CD14-positive monocyte (primary cell): ENCODE data around the gene AGR3. TPM values are rescaled to one million over a fixed set of nuclear protein-coding genes. Genes with fewer than 3 reads are reported as not detected.

Experiments used
- DNase-seq, 3 donors: peaks; one replicate each; pipeline ENCODE4 v3.0.0-alpha.2; 2011 to 2022
- H2AFZ ChIP-seq: 2 replicates; pipeline ENCODE4 v1.6.0; 2012; ENCODE audit warnings: mild to moderate bottlenecking, low read depth, low read length, inconsistent platforms; ENCODE audit not compliant: insufficient read depth, poor library complexity, severe bottlenecking
- H3K27ac ChIP-seq, 2 donors: 1 replicate in 1 of 2; 2 replicates in 1 of 2; pipeline ENCODE4 v1.5.1; 2012 to 2013; ENCODE audit warnings: low read length in 2 of 2, control low read depth in 1 of 2, inconsistent platforms in 1 of 2, low read depth in 1 of 2, mild to moderate bottlenecking in 1 of 2
- H3K27me3 ChIP-seq, 2 donors: one replicate each; pipeline versions ENCODE4 v1.6.0 to v1.6.1; 2011 to 2013; ENCODE audit warnings: low read length in 2 of 2; ENCODE audit not compliant: control insufficient read depth in 2 of 2, insufficient read depth in 2 of 2
- H3K36me3 ChIP-seq, 2 donors: replicated peaks in 1 of 2; 1 replicate in 1 of 2; 2 replicates in 1 of 2; pipeline versions ENCODE4 v1.5.1 to v1.6.1; 2012 to 2013; ENCODE audit warnings: low read length in 2 of 2, control low read depth in 1 of 2, inconsistent platforms in 1 of 2, mild to moderate bottlenecking in 1 of 2; ENCODE audit not compliant: insufficient read depth in 2 of 2, control insufficient read depth in 1 of 2
- H3K4me1 ChIP-seq, 2 donors: 1 replicate in 1 of 2; 2 replicates in 1 of 2; pipeline versions ENCODE4 v1.5.1 to v1.6.1; 2012 to 2013; ENCODE audit warnings: low read length in 2 of 2, control low read depth in 1 of 2, inconsistent platforms in 1 of 2, mild to moderate bottlenecking in 1 of 2, moderate library complexity in 1 of 2; ENCODE audit not compliant: insufficient read depth in 2 of 2, control insufficient read depth in 1 of 2
- H3K4me2 ChIP-seq: replicated peaks from 2 replicates; pipeline ENCODE3; 2012; ENCODE audit warnings: low read length, moderate library complexity, mild to moderate bottlenecking; ENCODE audit not compliant: poor library complexity, severe bottlenecking; ENCODE audit errors: extremely low read depth
- H3K4me3 ChIP-seq, 3 experiments: fragments of 200-600 bp in 1 of 3; sonication (generic) in 1 of 3; replicated peaks in 1 of 3; 1 replicate in 2 of 3; 2 replicates in 1 of 3; pipeline ENCODE4 v1.5.1; 2011 to 2013; ENCODE audit warnings: low read length in 3 of 3, mild to moderate bottlenecking in 3 of 3, control low read depth in 2 of 3, low read depth in 2 of 3, inconsistent platforms in 1 of 3, moderate library complexity in 1 of 3
- H3K79me2 ChIP-seq: 2 replicates; pipeline ENCODE4 v1.6.0; 2012; ENCODE audit warnings: mild to moderate bottlenecking, control low read depth, inconsistent platforms, low read length, moderate library complexity; ENCODE audit not compliant: insufficient read depth
- H3K9ac ChIP-seq: 2 replicates; pipeline ENCODE4 v1.6.0; 2017; ENCODE audit warnings: low read length, mild to moderate bottlenecking; ENCODE audit not compliant: insufficient read depth, poor library complexity, severe bottlenecking
- H3K9me3 ChIP-seq, 2 donors: replicated peaks in 1 of 2; 1 replicate in 1 of 2; 2 replicates in 1 of 2; pipeline versions ENCODE4 v1.5.1 to v1.6.1; 2012 to 2013; ENCODE audit warnings: low read length in 2 of 2, control low read depth in 1 of 2; ENCODE audit not compliant: control insufficient read depth in 1 of 2, insufficient read depth in 1 of 2
- H4K20me1 ChIP-seq: 2 replicates; pipeline ENCODE4 v1.6.0; 2012; ENCODE audit warnings: mild to moderate bottlenecking, low read length, control low read depth, moderate library complexity; ENCODE audit not compliant: insufficient read depth
- H3K27ac Mint-ChIP-seq, 7 donors: one replicate each; pipeline ENCODE4 v1.8.0; 2020; ENCODE audit warnings: mild to moderate bottlenecking in 7 of 7, mixed read lengths in 7 of 7, moderate library complexity in 6 of 7, inconsistent platforms in 2 of 7
- H3K27me3 Mint-ChIP-seq, 3 donors: one replicate each; pipeline ENCODE4 v1.8.0; 2021 to 2022; ENCODE audit warnings: low read depth in 3 of 3, mild to moderate bottlenecking in 3 of 3, mixed read lengths in 3 of 3, moderate library complexity in 3 of 3, inconsistent platforms in 1 of 3
- H3K36me3 Mint-ChIP-seq, 2 donors: one replicate each; pipeline ENCODE4 v1.8.0; 2020; ENCODE audit warnings: mixed read lengths in 2 of 2, inconsistent platforms in 1 of 2, mild to moderate bottlenecking in 1 of 2
- H3K4me1 Mint-ChIP-seq: one replicate; pipeline ENCODE4 v1.8.0; 2020; ENCODE audit warnings: mild to moderate bottlenecking, mixed read lengths
- H3K4me3 Mint-ChIP-seq, 2 donors: one replicate each; pipeline ENCODE4 v1.8.0; 2020; ENCODE audit warnings: mild to moderate bottlenecking in 2 of 2, mixed read lengths in 2 of 2, moderate library complexity in 1 of 2
- H3K9me3 Mint-ChIP-seq, 7 donors: one replicate each; pipeline ENCODE4 v1.8.0; 2020 to 2022; ENCODE audit warnings: mixed read lengths in 7 of 7, mild to moderate bottlenecking in 6 of 7, moderate library complexity in 6 of 7, inconsistent platforms in 2 of 7
- WGBS: methylation state at CpG from one replicate; pipeline ENCODE4 v1.1.5; 2013; ENCODE audit warnings: missing lambda C conversion rate; ENCODE audit not compliant: insufficient coverage; 5-methylcytosine and 5-hydroxymethylcytosine counted together
- intact Hi-C, 2 donors: fragments of 100-400 bp; cut with micrococcal nuclease; formaldehyde crosslinking; loops; one replicate each; pipeline versions ENCODE4 v1.15.0 to v1.15.1; 2023
- polyA plus RNA-seq, 3 donors: library from polyadenylated mRNA; depleted of rRNA in 1 of 3; unstranded in 2 of 3; stranded (reverse) in 1 of 3; fragments of 300-500 nt in 2 of 3; fragments of >200 nt in 1 of 3; fragmentation: Illumina TruSeq in 2 of 3; gene quantifications; 1 replicate in 2 of 3; 2 replicates in 1 of 3; pipeline ENCODE4 v1.2.3, GENCODE V29; 2012 to 2021
- TF ChIP-seq, protein P1 (sequence below): fragments of 200-600 bp; IDR thresholded peaks from one replicate; pipeline ENCODE4 v1.8.0; 2022; ENCODE audit warnings: antibody characterized with exemption, mild to moderate bottlenecking

AGR3 gene
- polyA plus RNA-seq, 3 donors: not detected

DNA sequence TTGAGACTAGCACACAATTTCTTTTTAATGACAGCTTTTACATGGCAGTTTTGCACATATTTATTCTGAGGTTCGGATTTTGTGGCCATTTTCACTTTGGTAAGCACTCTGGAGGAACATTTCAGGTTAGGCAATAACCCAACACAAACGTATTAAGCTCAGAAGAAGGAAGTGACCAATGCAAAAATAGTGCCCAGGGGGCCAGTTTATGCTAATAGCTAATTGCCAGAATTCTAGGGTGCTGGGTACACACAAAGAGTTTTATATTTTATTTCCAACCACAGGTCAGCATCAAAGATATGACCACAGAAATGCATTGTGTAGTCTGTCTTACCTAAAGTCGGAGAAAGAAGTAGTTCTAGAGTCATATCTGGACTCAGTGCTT, 68.6 kb downstream of the AGR3 start:
- peaks cover 38% of the 10 kb centered on the region for H3K4me1 Mint-ChIP-seq
- H3K9me3 Mint-ChIP-seq: no peaks in the 10 kb centered on the region
- DNase-seq: peak; percentile 28 to 37 (median 28)
- H4K20me1 ChIP-seq: no peaks in the 10 kb centered on the region
- H3K4me2 ChIP-seq: peak overlapping the region; percentile 42
- H3K4me1 ChIP-seq: peaks cover 22 to 44% of the 10 kb centered on the region in 2 donors
- TF ChIP-seq, protein P1, sequence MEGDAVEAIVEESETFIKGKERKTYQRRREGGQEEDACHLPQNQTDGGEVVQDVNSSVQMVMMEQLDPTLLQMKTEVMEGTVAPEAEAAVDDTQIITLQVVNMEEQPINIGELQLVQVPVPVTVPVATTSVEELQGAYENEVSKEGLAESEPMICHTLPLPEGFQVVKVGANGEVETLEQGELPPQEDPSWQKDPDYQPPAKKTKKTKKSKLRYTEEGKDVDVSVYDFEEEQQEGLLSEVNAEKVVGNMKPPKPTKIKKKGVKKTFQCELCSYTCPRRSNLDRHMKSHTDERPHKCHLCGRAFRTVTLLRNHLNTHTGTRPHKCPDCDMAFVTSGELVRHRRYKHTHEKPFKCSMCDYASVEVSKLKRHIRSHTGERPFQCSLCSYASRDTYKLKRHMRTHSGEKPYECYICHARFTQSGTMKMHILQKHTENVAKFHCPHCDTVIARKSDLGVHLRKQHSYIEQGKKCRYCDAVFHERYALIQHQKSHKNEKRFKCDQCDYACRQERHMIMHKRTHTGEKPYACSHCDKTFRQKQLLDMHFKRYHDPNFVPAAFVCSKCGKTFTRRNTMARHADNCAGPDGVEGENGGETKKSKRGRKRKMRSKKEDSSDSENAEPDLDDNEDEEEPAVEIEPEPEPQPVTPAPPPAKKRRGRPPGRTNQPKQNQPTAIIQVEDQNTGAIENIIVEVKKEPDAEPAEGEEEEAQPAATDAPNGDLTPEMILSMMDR: no peak
- no peaks in the 10 kb centered on the region for H3K27me3 ChIP-seq
- no peaks in the 10 kb centered on the region for H3K79me2 ChIP-seq
- H3K36me3 ChIP-seq: no peaks in the 10 kb centered on the region
- H3K27me3 Mint-ChIP-seq: no peaks in the 10 kb centered on the region
- no peaks in the 10 kb centered on the region for H3K36me3 Mint-ChIP-seq
- H3K27ac Mint-ChIP-seq: peak overlapping the region in 2 of 7 donors; percentile 27 to 53
- H3K9ac ChIP-seq: no peak overlapping the region
- no peak overlapping the region for H3K4me3 Mint-ChIP-seq
- 0% methylated on average over 1 of the region's 3 CpGs for WGBS
- no peak overlapping the region for H3K4me3 ChIP-seq
- intact Hi-C loops: no loop called here
- no peaks in the 10 kb centered on the region for H3K9me3 ChIP-seq
- no peak overlapping the region for H2AFZ ChIP-seq
- peak overlapping the region in 1 of 2 donors; percentile 52 for H3K27ac ChIP-seq

DNA sequence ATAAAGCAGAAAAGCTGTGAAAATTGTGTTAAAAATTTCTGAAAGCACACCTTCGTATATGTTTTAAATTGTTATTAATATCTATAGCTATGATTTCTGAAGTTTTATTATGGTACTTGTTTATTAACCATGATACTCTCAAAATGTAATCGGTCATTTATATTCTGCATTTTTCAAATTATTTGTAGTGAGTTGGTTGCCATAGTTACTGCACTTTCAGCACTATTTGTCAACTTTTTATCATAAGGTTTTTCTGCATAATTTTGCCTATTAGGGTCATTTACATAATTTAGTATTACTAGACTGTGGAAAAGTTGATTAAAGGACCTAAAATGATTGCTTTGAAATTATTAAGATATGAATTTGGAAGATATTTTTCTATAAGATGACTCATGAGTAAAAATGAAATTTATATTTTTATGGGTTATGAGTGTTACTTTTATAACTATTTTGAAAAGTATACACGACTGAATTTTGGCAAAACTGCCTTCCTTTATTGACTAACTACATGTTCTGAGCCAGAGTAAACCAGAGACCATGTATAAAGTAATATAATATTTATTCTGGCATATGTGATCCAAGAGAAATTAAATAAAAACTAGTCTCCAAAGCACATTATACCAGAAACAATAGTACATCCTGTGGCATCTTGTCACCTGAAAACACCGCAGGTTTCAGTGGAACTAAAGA, 69.1 kb downstream of the AGR3 start:
- no peak overlapping the region for H3K4me3 ChIP-seq
- no peaks in the 10 kb centered on the region for H3K27me3 ChIP-seq
- peaks cover 34% of the 10 kb centered on the region for H3K4me1 Mint-ChIP-seq
- H3K36me3 Mint-ChIP-seq: no peaks in the 10 kb centered on the region
- no peaks in the 10 kb centered on the region for H3K36me3 ChIP-seq
- H3K9me3 ChIP-seq: no peaks in the 10 kb centered on the region
- no peak for DNase-seq
- no CpG with 5 or more reads among the region's 4 CpGs for WGBS
- H4K20me1 ChIP-seq: no peaks in the 10 kb centered on the region
- H3K79me2 ChIP-seq: no peaks in the 10 kb centered on the region
- no peak overlapping the region for H3K4me3 Mint-ChIP-seq
- H3K9me3 Mint-ChIP-seq: no peaks in the 10 kb centered on the region
- H3K27me3 Mint-ChIP-seq: no peaks in the 10 kb centered on the region
- peak overlapping the region in 2 of 7 donors; percentile 27 to 53 for H3K27ac Mint-ChIP-seq
- no peak overlapping the region for H3K9ac ChIP-seq
- intact Hi-C loops: no loop called here
- peak overlapping the region; percentile 42 for H3K4me2 ChIP-seq
- TF ChIP-seq, protein P1: no peak
- peaks cover 22 to 43% of the 10 kb centered on the region in 2 donors for H3K4me1 ChIP-seq
- H2AFZ ChIP-seq: no peak overlapping the region
- H3K27ac ChIP-seq: peak overlapping the region in 1 of 2 donors; percentile 52
